Measurements from ENCODE around the gene PTGS2. TPM values are rescaled to one million over a fixed set of nuclear protein-coding genes. Genes with fewer than 3 reads are reported as not detected.
A peak's percentile ranks its signal among the peaks of the same experiment; 100 is the strongest.

The PTGS2 gene
- total RNA-seq (1.3 and 3.3 TPM in 2 replicates), polyA plus RNA-seq (3.1 and 5.2 TPM in 2 replicates), polyA minus RNA-seq (ENCODE audit: low replicate concordance) (1.6 and 4.7 TPM in 2 replicates)
- polyA plus RNA-seq (2012): 2.1 and 2.9 TPM in 2 replicates

GRCh38 chr1:186680245-186681061 lies at the start of gene PTGS2:
Gene PTGS2, minus strand, starts transcription at chr1:186680423. Its CDS starts 133 bp downstream, at chr1:186680290.
- no peaks in the 10 kb centered on the region for H3K79me2 ChIP-seq (ENCODE audit: control insufficient read depth, insufficient read depth, low read length)
- DNase-seq (ENCODE audit: low read depth in 2 of 2): peak; percentile 90 to 94
- peak within 1 kb of the TSS; percentile 95 for H3K27ac ChIP-seq (ENCODE audit: insufficient read depth, low read length)
- no peaks in the 10 kb centered on the region for H4K20me1 ChIP-seq (ENCODE audit: control insufficient read depth, extremely low read depth, insufficient read depth, low read length)
- TF ChIP-seq CTCF (conservative IDR thresholded peaks at IDR 0.05 in 1 of 2, IDR thresholded peaks at IDR 0.05 in 1 of 2; ENCODE audit: low read depth in 1 of 2, low read length in 2 of 2) (peak; percentile 52 to 62), EZH2 (IDR thresholded peaks at IDR 0.05; ENCODE audit: low read length, missing control alignments) (no peak)
- peaks cover 3% of the 10 kb centered on the region for H3K4me1 ChIP-seq (ENCODE audit: control insufficient read depth, extremely low read depth, insufficient read depth, low read length)
- peak within 1 kb of the TSS; percentile 78 to 92 (median 88) for H3K4me3 ChIP-seq (replicated peaks in 1 of 4; ENCODE audit: control extremely low read depth in 1 of 4, insufficient read depth in 1 of 4, low read depth in 3 of 4, low read length in 4 of 4)
- no peaks in the 10 kb centered on the region for H3K36me3 ChIP-seq (ENCODE audit: control insufficient read depth, insufficient read depth, low read length)
- no peaks in the 10 kb centered on the region for H3K27me3 ChIP-seq (ENCODE audit: control insufficient read depth, insufficient read depth, low read length)
- H3K4me2 ChIP-seq (ENCODE audit: extremely low read depth, insufficient read depth, low read length): peak within 1 kb of the TSS; percentile 98
- H3K9me3 ChIP-seq (ENCODE audit: control insufficient read depth, insufficient read depth, low read depth, low read length): no peaks in the 10 kb centered on the region
- H2AFZ ChIP-seq (ENCODE audit: low read length): peak within 1 kb of the TSS; percentile 33
- H3K9ac ChIP-seq (ENCODE audit: insufficient read depth, low read length): peak within 1 kb of the TSS; percentile 86

- TF ChIP-seq EZH2 (IDR thresholded peaks at IDR 0.05; ENCODE audit: low read length, missing control alignments) (no peak), CTCF (conservative IDR thresholded peaks at IDR 0.05 in 1 of 2, IDR thresholded peaks at IDR 0.05 in 1 of 2; ENCODE audit: low read depth in 1 of 2, low read length in 2 of 2) (peak; percentile 57 to 72)
- Histone ChIP-seq H3K27ac (ENCODE audit: insufficient read depth, low read length) (no peak overlapping the region), H3K79me2 (ENCODE audit: control insufficient read depth, insufficient read depth, low read length) (no peaks in the 10 kb centered on the region), H3K36me3 (ENCODE audit: control insufficient read depth, insufficient read depth, low read length) (no peaks in the 10 kb centered on the region), H3K4me1 (ENCODE audit: control insufficient read depth, extremely low read depth, insufficient read depth, low read length) (no peaks in the 10 kb centered on the region), H3K4me3 (replicated peaks in 1 of 4; ENCODE audit: control extremely low read depth in 1 of 4, insufficient read depth in 1 of 4, low read depth in 3 of 4, low read length in 4 of 4) (no peak overlapping the region), H3K9ac (ENCODE audit: insufficient read depth, low read length) (no peak overlapping the region), H3K4me2 (ENCODE audit: extremely low read depth, insufficient read depth, low read length) (no peak overlapping the region), H3K9me3 (ENCODE audit: control insufficient read depth, insufficient read depth, low read depth, low read length) (no peaks in the 10 kb centered on the region), H3K27me3 (ENCODE audit: control insufficient read depth, insufficient read depth, low read length) (no peaks in the 10 kb centered on the region), H2AFZ (ENCODE audit: low read length) (no peak overlapping the region), H4K20me1 (ENCODE audit: control insufficient read depth, extremely low read depth, insufficient read depth, low read length) (no peaks in the 10 kb centered on the region)
- DNase-seq (ENCODE audit: low read depth in 2 of 2): peak; percentile 25 to 58
Observed at GRCh38 chr1:186722711-186723309, 42.6 kb upstream of the PTGS2 start.

- Histone ChIP-seq H3K4me1 (ENCODE audit: control insufficient read depth, extremely low read depth, insufficient read depth, low read length) (no peaks in the 10 kb centered on the region), H3K4me3 (replicated peaks in 1 of 4; ENCODE audit: control extremely low read depth in 1 of 4, insufficient read depth in 1 of 4, low read depth in 3 of 4, low read length in 4 of 4) (no peak overlapping the region), H2AFZ (ENCODE audit: low read length) (no peak overlapping the region), H3K36me3 (ENCODE audit: control insufficient read depth, insufficient read depth, low read length) (no peaks in the 10 kb centered on the region), H3K27ac (ENCODE audit: insufficient read depth, low read length) (no peak overlapping the region), H3K4me2 (ENCODE audit: extremely low read depth, insufficient read depth, low read length) (no peak overlapping the region), H3K9me3 (ENCODE audit: control insufficient read depth, insufficient read depth, low read depth, low read length) (no peaks in the 10 kb centered on the region), H3K79me2 (ENCODE audit: control insufficient read depth, insufficient read depth, low read length) (no peaks in the 10 kb centered on the region), H4K20me1 (ENCODE audit: control insufficient read depth, extremely low read depth, insufficient read depth, low read length) (no peaks in the 10 kb centered on the region), H3K27me3 (ENCODE audit: control insufficient read depth, insufficient read depth, low read length) (no peaks in the 10 kb centered on the region), H3K9ac (ENCODE audit: insufficient read depth, low read length) (no peak overlapping the region)
- DNase-seq (ENCODE audit: low read depth in 2 of 2): peak in 1 of 2 donors; percentile 3
- TF ChIP-seq EZH2 (IDR thresholded peaks at IDR 0.05; ENCODE audit: low read length, missing control alignments) (no peak), CTCF (conservative IDR thresholded peaks at IDR 0.05 in 1 of 2, IDR thresholded peaks at IDR 0.05 in 1 of 2; ENCODE audit: low read depth in 1 of 2, low read length in 2 of 2) (no peak)
Observed at GRCh38 chr1:186717286-186717685, 37.1 kb upstream of the PTGS2 start.

Measured in fibroblast of lung (primary cell).